DOHH2 (cell line): Measurements from ENCODE around the gene LAMA5.

ENCODE experiments used
- H3F3A ChIP-seq: fragments of 200-600 bp; sonication (generic), shearing (Covaris generic); 2 replicates; pipeline ENCODE4 v1.6.0; 2016; ENCODE audit warnings: antibody characterized with exemption, mild to moderate bottlenecking; ENCODE audit not compliant: control insufficient read depth, insufficient read depth
- H3K27ac ChIP-seq: fragments of 200-600 bp; sonication (generic); 2 replicates; pipeline ENCODE4 v1.5.1; 2014; ENCODE audit warnings: low read depth, mild to moderate bottlenecking, low read length, moderate library complexity
- H3K27me3 ChIP-seq: fragments of 200-600 bp; sonication (generic); 2 replicates; pipeline ENCODE4 v1.6.1; 2014; ENCODE audit warnings: mild to moderate bottlenecking, low read length, mixed read lengths; ENCODE audit not compliant: control insufficient read depth
- H3K36me3 ChIP-seq: fragments of 200-600 bp; sonication (generic); 2 replicates; pipeline ENCODE4 v1.6.1; 2014; ENCODE audit warnings: mild to moderate bottlenecking, low read length, moderate library complexity, mixed read lengths; ENCODE audit not compliant: control insufficient read depth
- H3K4me1 ChIP-seq: fragments of 200-600 bp; sonication (generic); 2 replicates; pipeline ENCODE4 v1.6.1; 2014; ENCODE audit warnings: mild to moderate bottlenecking, low read length, mixed read lengths; ENCODE audit not compliant: control insufficient read depth
- H3K4me2 ChIP-seq: fragments of 200-600 bp; sonication (generic); 2 replicates; pipeline ENCODE4 v1.6.0; 2014; ENCODE audit warnings: mild to moderate bottlenecking, low read length, moderate library complexity
- H3K4me3 ChIP-seq: fragments of 200-600 bp; sonication (generic); 2 replicates; pipeline ENCODE4 v1.5.1; 2014; ENCODE audit warnings: mild to moderate bottlenecking, low read length, mixed read lengths
- H3K79me2 ChIP-seq: fragments of 200-600 bp; sonication (generic); 2 replicates; pipeline ENCODE4 v1.6.1; 2014; ENCODE audit warnings: mild to moderate bottlenecking, low read length, mixed read lengths; ENCODE audit not compliant: control insufficient read depth
- H3K9me2 ChIP-seq: fragments of 200-600 bp; sonication (generic); replicated peaks from 2 replicates; pipeline ENCODE4 v1.6.1; 2014; ENCODE audit warnings: mild to moderate bottlenecking, low read length, mixed read lengths; ENCODE audit not compliant: control insufficient read depth
- H3K9me3 ChIP-seq: fragments of 200-600 bp; sonication (generic); 2 replicates; pipeline ENCODE4 v1.6.1; 2014; ENCODE audit warnings: antibody characterized with exemption, low read length, mixed read lengths; ENCODE audit not compliant: control insufficient read depth, insufficient read depth
- H4K20me1 ChIP-seq: fragments of 200-600 bp; sonication (generic); 2 replicates; pipeline ENCODE4 v1.6.0; 2014; ENCODE audit warnings: low read depth, mild to moderate bottlenecking, antibody characterized with exemption, low read length, moderate library complexity; ENCODE audit not compliant: control insufficient read depth, insufficient read depth
- CTCF ChIP-seq: fragments of 200-600 bp; sonication (generic); IDR thresholded peaks from one replicate; pipeline ENCODE4 v1.5.1; 2014; ENCODE audit warnings: antibody characterized with exemption, mild to moderate bottlenecking, low read depth, low read length; ENCODE audit not compliant: poor library complexity, severe bottlenecking
- EZH2phosphoT487 ChIP-seq: fragments of 200-600 bp; sonication (generic); IDR thresholded peaks from 2 replicates; pipeline ENCODE4 v1.6.1; 2017; ENCODE audit warnings: borderline replicate concordance, mild to moderate bottlenecking, antibody characterized with exemption, low read length, moderate library complexity, mixed read lengths

LAMA5 gene

GRCh38 chr20:62309198-62309944, 57.7 kb downstream of the LAMA5 start:
- peaks cover 13% of the 10 kb centered on the region for H3K4me1 ChIP-seq
- H4K20me1 ChIP-seq = peaks cover 22% of the 10 kb centered on the region
- no peak for TF ChIP-seq EZH2phosphoT487
- no peak for TF ChIP-seq CTCF
- no peaks in the 10 kb centered on the region for H3K9me3 ChIP-seq
- no peak overlapping the region for H3K4me3 ChIP-seq
- H3K27me3 ChIP-seq = no peaks in the 10 kb centered on the region
- H3K4me2 ChIP-seq = no peak overlapping the region
- H3K79me2 ChIP-seq = peaks cover 28% of the 10 kb centered on the region
- H3K9me2 ChIP-seq = no peaks in the 10 kb centered on the region
- H3K27ac ChIP-seq = no peak overlapping the region
- H3K36me3 ChIP-seq = peaks cover 54% of the 10 kb centered on the region
- H3F3A ChIP-seq = 0 out of 2 replicates have a peak, but pooled peaks cover 4% of the 10 kb centered on the region

DNA sequence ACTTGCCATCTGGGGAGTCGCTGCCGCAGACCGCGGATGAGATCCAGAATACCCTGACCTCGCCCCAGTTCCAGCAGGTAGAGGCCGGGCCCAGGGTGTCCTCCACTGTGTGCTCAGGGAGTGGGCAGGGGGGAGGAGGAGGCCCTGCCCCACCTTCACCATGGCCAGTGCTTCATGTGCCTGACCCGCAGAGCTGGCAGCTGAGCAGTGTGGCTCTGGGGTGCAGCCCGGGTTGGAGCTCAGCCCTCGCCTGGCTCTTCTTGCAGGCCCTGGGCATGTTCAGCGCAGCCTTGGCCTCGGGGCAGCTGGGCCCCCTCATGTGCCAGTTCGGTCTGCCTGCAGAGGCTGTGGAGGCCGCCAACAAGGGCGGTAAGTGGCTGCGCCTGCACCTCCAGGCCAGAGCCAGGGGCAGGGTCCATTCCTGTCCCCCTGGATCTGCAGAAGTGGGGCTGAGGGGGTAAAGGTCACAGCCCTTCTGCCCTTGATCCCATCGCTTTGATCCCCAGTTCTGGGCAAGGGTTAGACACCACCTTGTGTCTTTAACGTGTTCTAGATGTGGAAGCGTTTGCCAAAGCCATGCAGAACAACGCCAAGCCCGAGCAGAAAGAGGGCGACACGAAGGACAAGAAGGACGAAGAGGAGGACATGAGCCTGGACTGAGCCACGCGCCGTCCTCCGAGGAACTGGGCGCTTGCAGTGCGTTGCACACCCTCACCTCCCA, 58.9 kb downstream of the LAMA5 start:
- no peaks in the 10 kb centered on the region for H3K27me3 ChIP-seq
- no peaks in the 10 kb centered on the region for H3K9me3 ChIP-seq
- no peak overlapping the region for H3K4me2 ChIP-seq
- no peak for TF ChIP-seq EZH2phosphoT487
- no peak for TF ChIP-seq CTCF
- H3F3A ChIP-seq = 0 out of 2 replicates have a peak, but pooled peaks cover 4% of the 10 kb centered on the region
- H4K20me1 ChIP-seq = peaks cover 32% of the 10 kb centered on the region
- no peaks in the 10 kb centered on the region for H3K9me2 ChIP-seq
- peaks cover 39% of the 10 kb centered on the region for H3K79me2 ChIP-seq
- H3K36me3 ChIP-seq = peaks cover 65% of the 10 kb centered on the region
- H3K4me3 ChIP-seq = no peak overlapping the region
- peaks cover 17% of the 10 kb centered on the region for H3K4me1 ChIP-seq
- no peak overlapping the region for H3K27ac ChIP-seq

DNA sequence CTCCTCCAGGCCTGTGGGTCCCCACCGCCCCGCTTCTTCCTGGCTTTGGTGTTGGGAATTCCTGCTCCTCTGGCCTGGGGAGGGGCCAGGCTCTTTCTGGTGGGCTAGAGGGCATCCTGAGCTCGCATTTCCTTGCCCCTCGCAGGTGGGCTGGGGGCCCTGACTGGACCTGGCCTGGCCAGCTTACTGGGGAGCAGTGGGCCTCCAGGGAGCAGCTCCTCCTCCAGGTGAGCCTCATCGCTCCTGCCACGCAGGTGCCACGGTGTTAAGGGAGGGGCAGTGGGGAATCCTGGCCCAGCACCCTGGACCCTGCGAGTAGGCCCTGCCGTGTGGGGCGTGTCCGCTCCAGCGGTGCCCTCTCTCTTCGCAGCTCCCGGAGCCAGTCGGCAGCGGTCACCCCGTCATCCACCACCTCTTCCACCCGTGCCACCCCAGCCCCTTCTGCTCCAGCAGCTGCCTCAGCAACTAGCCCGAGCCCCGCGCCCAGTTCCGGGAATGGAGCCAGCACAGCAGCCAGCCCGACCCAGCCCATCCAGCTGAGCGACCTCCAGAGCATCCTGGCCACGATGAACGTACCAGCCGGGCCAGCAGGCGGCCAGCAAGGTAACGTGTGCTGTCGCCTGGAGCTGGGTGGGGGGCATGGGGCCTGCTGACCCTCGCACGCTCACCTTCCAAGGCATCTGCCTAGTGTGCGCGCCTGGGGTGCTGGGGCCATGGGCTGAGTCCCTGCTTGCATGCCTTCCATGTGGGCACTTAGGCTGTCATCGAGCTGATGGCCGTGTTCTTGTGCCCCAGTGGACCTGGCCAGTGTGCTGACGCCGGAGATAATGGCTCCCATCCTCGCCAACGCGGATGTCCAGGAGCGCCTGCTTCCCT, 59.6 kb downstream of the LAMA5 start:
- peaks cover 66% of the 10 kb centered on the region for H3K36me3 ChIP-seq
- H3F3A ChIP-seq = 0 out of 2 replicates have a peak, but pooled peaks cover 4% of the 10 kb centered on the region
- no peak overlapping the region for H3K4me3 ChIP-seq
- H4K20me1 ChIP-seq = peaks cover 32% of the 10 kb centered on the region
- no peaks in the 10 kb centered on the region for H3K9me3 ChIP-seq
- TF ChIP-seq CTCF (no peak), EZH2phosphoT487 (no peak)
- H3K9me2 ChIP-seq = no peaks in the 10 kb centered on the region
- peaks cover 44% of the 10 kb centered on the region for H3K79me2 ChIP-seq
- H3K4me1 ChIP-seq = peaks cover 17% of the 10 kb centered on the region
- H3K4me2 ChIP-seq = no peak overlapping the region
- no peaks in the 10 kb centered on the region for H3K27me3 ChIP-seq
- no peak overlapping the region for H3K27ac ChIP-seq
